Upper lobe of left lung (tissue), 6 donors: ENCODE results near the gene DENND1A. TPM values are rescaled to one million over a fixed set of nuclear protein-coding genes. Genes with fewer than 3 reads are reported as not detected.

Experiments
- ATAC-seq, 2 donors: fragments of 200-7000 bp; cut with Tn5 transposase; one replicate each; pipeline ENCODE4 v1.9.1; 2022; ENCODE audit warnings: mild to moderate bottlenecking in 2 of 2, moderate library complexity in 2 of 2; ENCODE audit not compliant: low FRiP score in 2 of 2
- DNase-seq, 2 donors: peaks; one replicate each; pipeline ENCODE4 v3.0.0-alpha.2; 2019 to 2020
- H3K27ac ChIP-seq, 4 donors: fragments of 200-600 bp; sonication (generic); one replicate each; pipeline ENCODE4 v1.5.1; 2016 to 2019
- H3K27me3 ChIP-seq, 4 donors: fragments of 200-600 bp; sonication (generic); one replicate each; pipeline ENCODE4 v1.5.1; 2017 to 2019
- H3K36me3 ChIP-seq, 4 donors: fragments of 200-600 bp; sonication (generic); one replicate each; pipeline ENCODE4 v1.5.1; 2016 to 2019
- H3K4me1 ChIP-seq, 4 donors: fragments of 200-600 bp; sonication (generic); one replicate each; pipeline ENCODE4 v1.5.1; 2018 to 2019
- H3K4me3 ChIP-seq, 4 donors: fragments of 200-600 bp; sonication (generic); one replicate each; pipeline ENCODE4 v1.5.1; 2017 to 2019; ENCODE audit warnings: mild to moderate bottlenecking in 2 of 4, moderate library complexity in 1 of 4
- H3K9me3 ChIP-seq, 4 donors: fragments of 200-600 bp; sonication (generic); one replicate each; pipeline ENCODE4 v1.5.1; 2018 to 2019
- CTCF ChIP-seq, 6 experiments: fragments of 450-650 bp in 4 of 6; fragments of 200-600 bp in 2 of 6; sonication (generic) in 2 of 6; IDR thresholded peaks; one replicate each; pipeline ENCODE4 v1.5.1; 2016 to 2019; ENCODE audit warnings: antibody characterized with exemption in 6 of 6
- EP300 ChIP-seq, 4 donors: sonication (generic); formaldehyde crosslinking; IDR thresholded peaks; one replicate each; pipeline ENCODE4 v1.5.1; 2017; ENCODE audit warnings: antibody characterized with exemption in 4 of 4, control low read depth in 2 of 4
- POLR2A ChIP-seq, 4 donors: fragments of 450-650 bp; IDR thresholded peaks; one replicate each; pipeline ENCODE4 v1.5.1; 2016 to 2017; ENCODE audit warnings: antibody characterized with exemption in 4 of 4, mild to moderate bottlenecking in 2 of 4
- POLR2AphosphoS5 ChIP-seq, 2 donors: sonication (generic); formaldehyde crosslinking; IDR thresholded peaks; one replicate each; pipeline ENCODE4 v1.5.1; 2017; ENCODE audit warnings: antibody characterized with exemption in 2 of 2
- WGBS, 2 donors: methylation state at CpG; one replicate each; pipeline ENCODE4 v1.1.5; 2017 to 2018; 5-methylcytosine and 5-hydroxymethylcytosine counted together
- total RNA-seq, 6 donors: library from RNA; depleted of rRNA in 4 of 6; stranded (reverse); fragments of >200 nt in 4 of 6; gene quantifications; one replicate each; pipeline versions ENCODE4 v1.1.0 to v1.2.1, GENCODE V29; 2016 to 2021
- donor health status: DM: no; HTN: no; CAD: no; lungs with moderate emphysema.
- donor health status: DM: no; HTN: yes; CAD: no; lungs with severe emphysema.

Gene DENND1A
- total RNA-seq, 6 donors from 2014 or later = 9.8 to 46.1 (median 16.0) TPM

- H3K4me1 ChIP-seq = no peaks in the 10 kb centered on the region
- DNase-seq (no peak), ATAC-seq (no peak)
- 66 to 72% methylated on average over 13 to 15 of the region's 15 CpGs for WGBS, 2 donors
- H3K27me3 ChIP-seq = no peaks in the 10 kb centered on the region
- no peak overlapping the region for H3K27ac ChIP-seq
- no peaks in the 10 kb centered on the region for H3K9me3 ChIP-seq
- no peaks in the 10 kb centered on the region for H3K36me3 ChIP-seq
- TF ChIP-seq CTCF (IDR thresholded peaks at IDR 0.05) (no peak), POLR2AphosphoS5 (IDR thresholded peaks at IDR 0.05) (no peak), EP300 (IDR thresholded peaks at IDR 0.05) (no peak), POLR2A (IDR thresholded peaks at IDR 0.05) (no peak)
- no peak overlapping the region for H3K4me3 ChIP-seq
Observed at GRCh38 chr9:123470121-123470782, 459.7 kb downstream of the DENND1A start.

DNA sequence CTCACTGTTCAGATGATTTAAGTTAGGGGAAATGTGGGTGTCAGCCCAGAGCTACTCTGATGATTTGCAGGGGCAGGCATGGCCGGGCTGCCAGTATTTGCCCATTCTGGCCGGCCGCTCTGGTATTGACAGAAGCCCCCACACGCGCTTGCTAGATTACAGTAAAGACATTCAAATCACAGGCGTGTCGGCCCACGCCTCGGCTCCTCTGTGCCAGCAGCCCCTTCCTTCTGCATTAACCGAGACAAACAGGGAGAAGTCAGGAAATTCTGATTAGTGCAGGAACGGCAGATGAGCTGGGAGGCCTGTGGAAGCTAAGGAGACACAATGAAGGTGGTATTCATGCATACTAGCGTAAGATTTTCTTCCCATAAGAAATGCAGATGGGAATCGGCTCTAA, 460.6 kb downstream of the DENND1A start:
- TF ChIP-seq CTCF (IDR thresholded peaks at IDR 0.05) = no peak
- TF ChIP-seq POLR2A (IDR thresholded peaks at IDR 0.05) = no peak
- TF ChIP-seq EP300 (IDR thresholded peaks at IDR 0.05) = no peak
- no peak for TF ChIP-seq POLR2AphosphoS5 (IDR thresholded peaks at IDR 0.05)
- WGBS, 2 donors = 88 to 96% methylated on average over 8 to 13 of the region's 13 CpGs
- ATAC-seq (no peak), DNase-seq (no peak)
- Histone ChIP-seq H3K4me1 (no peaks in the 10 kb centered on the region), H3K4me3 (no peak overlapping the region), H3K27me3 (no peaks in the 10 kb centered on the region), H3K9me3 (no peaks in the 10 kb centered on the region), H3K36me3 (no peaks in the 10 kb centered on the region), H3K27ac (no peak overlapping the region)

- no peaks in the 10 kb centered on the region for H3K4me1 ChIP-seq
- 67 to 93% methylated on average over 4 to 5 of the region's 5 CpGs for WGBS, 2 donors
- no peak for DNase-seq
- ATAC-seq = no peak
- H3K9me3 ChIP-seq = no peaks in the 10 kb centered on the region
- TF ChIP-seq POLR2A (IDR thresholded peaks at IDR 0.05) = no peak
- no peak for TF ChIP-seq POLR2AphosphoS5 (IDR thresholded peaks at IDR 0.05)
- no peak for TF ChIP-seq CTCF (IDR thresholded peaks at IDR 0.05)
- no peak for TF ChIP-seq EP300 (IDR thresholded peaks at IDR 0.05)
- H3K36me3 ChIP-seq = no peaks in the 10 kb centered on the region
- H3K4me3 ChIP-seq = no peak overlapping the region
- H3K27ac ChIP-seq = no peak overlapping the region
- H3K27me3 ChIP-seq = no peaks in the 10 kb centered on the region
Observed at GRCh38 chr9:123468541-123468940, 461.4 kb downstream of the DENND1A start.

DNA sequence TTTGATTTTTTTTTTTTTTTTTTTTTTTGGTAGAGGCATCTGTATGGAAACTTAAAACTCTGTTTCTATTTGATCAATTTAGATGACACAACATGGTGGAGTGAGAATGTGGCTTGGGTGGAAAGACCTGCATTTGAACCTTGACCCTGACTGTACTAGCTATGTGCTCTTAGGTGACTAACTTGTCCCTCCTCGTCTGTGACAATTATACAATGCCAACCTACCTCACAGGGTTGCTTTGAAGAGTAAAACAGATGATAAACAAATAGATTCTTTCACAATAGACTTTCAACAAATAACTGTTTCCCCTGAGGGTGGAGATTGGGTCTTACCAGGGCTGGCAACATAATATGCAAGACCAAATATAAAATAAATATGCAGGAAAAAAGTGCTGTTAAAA, 464.6 kb downstream of the DENND1A start:
- peaks cover 0 to 8% (median 0%) of the 10 kb centered on the region in 4 donors for H3K36me3 ChIP-seq
- no peaks in the 10 kb centered on the region for H3K27me3 ChIP-seq
- 62 to 86% methylated on average over 1 of the region's 1 CpG for WGBS, 2 donors
- H3K4me3 ChIP-seq = no peak overlapping the region
- no peak for DNase-seq
- H3K27ac ChIP-seq = no peak overlapping the region
- no peaks in the 10 kb centered on the region for H3K9me3 ChIP-seq
- no peak for TF ChIP-seq POLR2A (IDR thresholded peaks at IDR 0.05)
- no peak for TF ChIP-seq POLR2AphosphoS5 (IDR thresholded peaks at IDR 0.05)
- no peak for TF ChIP-seq CTCF (IDR thresholded peaks at IDR 0.05)
- no peak for TF ChIP-seq EP300 (IDR thresholded peaks at IDR 0.05)
- no peaks in the 10 kb centered on the region for H3K4me1 ChIP-seq
- ATAC-seq = no peak

DNA sequence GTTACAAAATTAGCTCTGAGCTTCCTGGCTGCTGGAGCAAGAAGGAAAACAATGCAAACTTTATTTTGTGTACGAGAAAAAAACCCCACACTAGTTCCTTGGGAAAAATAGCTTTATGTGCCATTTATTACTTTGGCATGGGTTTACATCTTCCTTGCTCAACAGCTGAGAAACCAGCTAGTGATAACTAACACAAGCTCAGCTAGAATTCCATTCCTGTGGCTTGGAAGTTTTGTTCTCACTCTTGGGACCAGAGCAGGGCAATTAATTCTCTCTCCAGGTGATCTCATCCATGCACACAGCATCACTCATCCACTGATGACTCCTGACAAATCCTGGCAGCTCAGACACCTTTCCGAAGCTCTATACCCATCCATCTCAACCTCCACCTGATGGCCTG, 469.8 kb downstream of the DENND1A start:
- DNase-seq = no peak
- H3K27me3 ChIP-seq = no peaks in the 10 kb centered on the region
- H3K4me1 ChIP-seq = no peaks in the 10 kb centered on the region
- H3K9me3 ChIP-seq = no peaks in the 10 kb centered on the region
- 90 to 96% methylated on average over 2 of the region's 2 CpGs for WGBS, 2 donors
- no peak overlapping the region for H3K27ac ChIP-seq
- no peak for ATAC-seq
- H3K4me3 ChIP-seq = no peak overlapping the region
- peaks cover 0 to 20% (median 1%) of the 10 kb centered on the region in 4 donors for H3K36me3 ChIP-seq
- TF ChIP-seq EP300 (IDR thresholded peaks at IDR 0.05) (no peak), CTCF (IDR thresholded peaks at IDR 0.05) (no peak), POLR2AphosphoS5 (IDR thresholded peaks at IDR 0.05) (no peak), POLR2A (IDR thresholded peaks at IDR 0.05) (no peak)
